GM21576 (cell line): ENCODE data around the gene INO80.
A peak's percentile ranks its signal among the peaks of the same experiment; 100 is the strongest.
"Not testable (repeated sequence)": the region's sequence is repeated elsewhere in the genome, so short reads cannot be mapped to it uniquely, and the experiment has no call there.

ENCODE experiments used
- ATAC-seq: cut with Tn5 transposase; IDR thresholded peaks from one replicate; pipeline ENCODE4 v1.9.1; 2021; ENCODE audit warnings: mild to moderate bottlenecking, moderate library complexity; ENCODE audit not compliant: unreplicated experiment

INO80 gene

GRCh38 chr15:41115652-41116115 is 396 bp downstream of the INO80 start:
- peak; percentile 46 for ATAC-seq

- no peak for ATAC-seq
Observed at GRCh38 chr15:41115161-41115651, 874 bp downstream of the INO80 start.

DNA sequence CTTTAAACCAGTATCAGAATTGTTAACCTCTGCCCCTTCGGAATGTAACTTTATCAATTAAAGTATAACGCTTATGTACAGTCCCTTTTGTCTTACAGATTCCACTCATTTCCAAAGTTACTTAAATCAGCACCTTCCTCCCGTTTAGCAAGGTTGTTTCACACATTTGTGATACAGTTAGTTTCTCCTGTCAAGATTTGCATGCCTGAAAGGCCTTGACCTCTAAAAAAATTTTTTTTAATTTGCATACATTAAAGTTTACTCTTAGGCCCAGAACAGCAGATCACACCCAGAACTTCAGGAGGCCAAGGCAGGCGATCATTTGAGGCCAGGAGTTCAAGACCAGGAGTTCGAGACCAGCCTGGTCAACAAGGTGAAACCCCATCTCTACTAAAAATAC is 9.1 kb downstream of the INO80 start:
- ATAC-seq: no peak

DNA sequence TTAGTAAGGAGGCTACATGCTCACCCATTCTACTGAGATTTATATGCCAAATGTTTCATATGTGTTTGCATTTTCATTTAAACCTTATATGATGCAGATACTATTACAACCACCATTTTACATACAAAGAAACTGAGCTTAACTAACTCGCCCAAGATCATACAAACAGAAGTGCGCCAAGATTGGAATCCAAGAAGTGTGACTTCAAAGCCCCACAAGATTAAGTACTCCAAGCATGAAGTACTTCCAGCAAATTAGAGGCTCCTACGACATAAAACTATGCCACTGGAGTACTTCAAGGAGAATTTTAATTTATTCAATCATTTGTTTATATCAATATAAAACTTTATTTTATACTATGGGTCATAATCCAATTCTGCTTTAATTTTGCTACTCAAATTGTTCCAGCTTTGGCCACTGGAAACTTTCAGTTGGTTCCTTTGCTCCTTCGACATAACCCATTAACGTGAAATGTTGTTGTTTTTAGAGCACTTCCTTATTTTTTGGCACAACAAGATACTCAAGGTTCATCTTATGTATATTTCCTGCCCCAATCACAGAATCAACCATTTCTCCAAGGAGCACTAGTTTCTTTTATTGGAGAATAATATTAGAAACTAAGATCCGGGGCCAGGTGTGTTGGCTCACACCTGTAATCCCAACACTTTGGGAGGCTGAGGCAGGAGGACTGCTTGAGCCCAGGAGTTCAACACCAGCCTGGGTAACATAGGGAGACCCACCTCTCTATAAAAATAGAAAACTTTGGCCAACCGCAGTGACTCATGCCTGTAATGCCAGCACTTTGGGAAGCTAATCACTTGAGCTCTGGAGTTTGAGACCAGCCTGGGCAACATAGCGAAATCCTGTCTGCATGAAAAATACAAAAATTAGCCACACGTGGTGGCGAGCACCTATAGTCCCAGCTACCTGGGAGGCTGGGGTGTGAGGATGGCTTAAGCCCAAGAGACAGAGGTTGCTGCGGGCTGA is 10.4 kb downstream of the INO80 start:
- no peak for ATAC-seq

DNA sequence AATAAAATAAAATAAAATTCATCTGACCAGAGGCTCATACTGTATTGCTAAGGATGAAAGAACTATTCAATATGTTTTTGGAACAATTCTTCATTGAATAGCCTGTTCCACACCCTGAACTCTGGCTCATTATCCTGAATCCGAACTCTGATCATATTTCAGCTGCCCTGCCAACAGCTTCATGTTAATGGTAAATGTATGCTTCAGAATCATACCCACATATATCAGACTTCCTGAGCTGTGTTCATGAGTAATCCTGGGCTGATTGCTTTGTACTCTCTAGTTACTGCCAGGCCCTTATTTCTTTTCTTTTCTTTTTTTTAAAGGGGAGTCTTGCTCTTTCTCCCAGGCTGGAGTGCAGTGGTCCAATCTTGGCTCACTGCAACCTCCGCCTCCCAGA is 11.8 kb downstream of the INO80 start:
- ATAC-seq: no peak

- ATAC-seq: no peak
Observed at GRCh38 chr15:41102854-41103253, 13.2 kb downstream of the INO80 start.

- no peak for ATAC-seq
Observed at GRCh38 chr15:41096178-41096577, 19.9 kb downstream of the INO80 start.

DNA sequence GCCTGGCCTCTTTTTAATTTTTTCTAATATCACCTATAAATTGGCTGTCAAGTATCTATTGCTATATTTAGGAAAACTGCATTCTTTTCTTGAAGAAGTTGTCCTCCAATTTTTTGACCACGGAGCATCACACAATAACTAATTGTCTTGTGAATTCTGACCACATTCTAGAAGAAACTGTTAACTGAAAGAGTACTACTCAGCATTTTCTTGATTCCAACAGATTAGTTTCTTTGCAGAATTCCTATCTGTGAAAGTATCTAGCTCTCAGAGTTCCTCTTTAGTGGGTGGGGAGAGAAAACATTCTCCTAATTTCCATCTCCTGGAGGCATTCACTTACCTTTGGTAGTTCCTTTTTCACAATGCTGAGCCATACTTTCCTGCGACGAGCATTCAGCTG is 31.1 kb downstream of the INO80 start:
- ATAC-seq: no peak

- ATAC-seq: no peak
Observed at GRCh38 chr15:41080144-41080543, 35.9 kb downstream of the INO80 start.

- ATAC-seq: no peak
Observed at GRCh38 chr15:41079717-41080116, 36.4 kb downstream of the INO80 start.

DNA sequence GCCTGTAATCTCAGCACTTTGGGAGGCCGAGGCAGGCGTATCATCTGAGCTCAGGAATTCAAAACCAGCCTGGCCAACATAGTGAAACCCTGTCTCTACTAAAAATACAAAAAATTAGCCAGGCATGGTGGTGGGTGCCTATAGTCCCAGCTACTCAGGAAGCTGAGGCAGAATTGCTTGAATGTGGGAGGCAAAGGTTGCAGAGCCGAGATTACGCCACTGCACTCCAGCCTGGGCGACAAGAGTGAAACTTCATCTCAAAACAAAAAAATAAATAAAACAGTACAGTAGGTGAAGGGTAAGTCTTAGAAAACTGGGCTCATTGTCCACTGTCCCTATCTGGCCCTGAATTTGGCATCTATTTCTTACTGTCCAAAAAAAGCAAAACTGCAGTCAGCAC is 37.2 kb downstream of the INO80 start:
- not testable (repeated sequence) for ATAC-seq

DNA sequence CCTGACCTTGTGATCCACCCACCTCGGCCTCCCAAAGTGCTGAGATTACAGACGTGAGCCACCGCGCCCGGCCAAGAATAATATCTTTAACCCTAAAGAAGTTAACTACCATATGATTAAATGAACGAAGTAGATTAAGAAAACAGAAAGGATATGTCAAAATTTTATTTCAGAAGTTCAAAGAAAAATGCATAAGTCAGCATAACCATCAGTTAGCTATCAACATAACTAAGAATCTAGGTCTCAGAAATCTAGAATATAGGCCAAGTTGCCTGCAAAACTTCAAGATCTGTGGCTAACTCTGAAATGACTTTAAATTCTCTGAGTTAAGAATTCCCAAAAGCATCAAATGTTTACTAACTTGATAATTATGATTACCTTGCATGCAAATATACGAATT is 38.0 kb downstream of the INO80 start:
- no peak for ATAC-seq

DNA sequence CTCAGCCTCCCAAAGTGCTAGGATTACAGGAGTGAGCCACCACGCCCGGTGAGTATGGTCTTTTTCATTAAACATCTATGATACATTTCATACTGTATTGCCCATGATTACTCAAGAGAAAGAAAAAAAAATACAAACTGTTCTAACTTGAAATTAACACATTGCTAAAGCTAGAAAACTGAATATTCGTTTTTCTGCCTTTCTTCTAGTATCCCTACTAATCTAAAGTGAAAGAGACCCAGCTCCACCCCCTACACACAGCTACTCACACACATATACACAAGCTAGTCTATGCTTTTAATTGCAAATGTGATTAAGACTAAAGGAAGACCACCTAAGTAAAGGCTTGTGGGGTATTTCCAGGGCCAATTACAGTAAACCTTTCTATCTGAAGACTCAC is 43.1 kb downstream of the INO80 start:
- no peak for ATAC-seq

DNA sequence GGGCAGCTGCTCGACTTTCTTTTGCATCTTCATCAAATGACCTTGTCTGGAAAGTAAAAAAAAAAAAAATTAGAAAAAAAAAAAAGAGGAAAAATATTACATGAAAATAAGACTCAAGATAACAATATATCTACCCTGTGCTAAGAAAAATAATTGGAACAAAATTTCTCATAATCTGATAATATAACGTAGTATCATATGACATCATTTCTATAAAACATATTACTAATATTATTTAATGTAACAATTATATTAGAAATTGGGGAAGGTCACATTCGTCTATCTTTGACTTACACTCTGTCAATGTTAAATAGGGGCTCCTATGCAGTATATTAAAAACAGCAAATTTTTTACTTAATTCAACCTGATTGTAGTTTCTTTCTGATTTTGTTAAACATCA is 44.1 kb downstream of the INO80 start:
- no peak for ATAC-seq

GRCh38 chr15:41066516-41066915 is 49.6 kb downstream of the INO80 start:
- no peak for ATAC-seq

DNA sequence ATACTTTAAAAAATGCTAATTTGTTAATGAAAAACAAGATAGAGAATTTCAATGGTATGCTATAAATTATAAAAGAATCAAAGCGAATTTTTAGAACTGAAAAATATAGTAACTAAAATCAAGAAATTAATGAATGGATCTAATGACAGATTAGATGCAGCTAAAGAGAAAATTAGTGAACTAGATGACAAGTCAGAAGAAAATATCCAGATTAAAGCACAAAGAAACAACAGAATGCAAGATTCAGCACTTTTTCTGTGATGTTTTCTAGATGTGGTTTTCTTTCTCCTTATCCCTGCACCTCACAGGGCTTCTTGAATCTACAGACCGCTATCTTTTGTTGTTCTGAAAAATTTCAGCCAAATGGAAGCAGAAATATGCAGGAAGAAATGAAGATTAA is 54.4 kb downstream of the INO80 start:
- no peak for ATAC-seq

- no peak for ATAC-seq
Observed at GRCh38 chr15:41060505-41060904, 55.6 kb downstream of the INO80 start.

DNA sequence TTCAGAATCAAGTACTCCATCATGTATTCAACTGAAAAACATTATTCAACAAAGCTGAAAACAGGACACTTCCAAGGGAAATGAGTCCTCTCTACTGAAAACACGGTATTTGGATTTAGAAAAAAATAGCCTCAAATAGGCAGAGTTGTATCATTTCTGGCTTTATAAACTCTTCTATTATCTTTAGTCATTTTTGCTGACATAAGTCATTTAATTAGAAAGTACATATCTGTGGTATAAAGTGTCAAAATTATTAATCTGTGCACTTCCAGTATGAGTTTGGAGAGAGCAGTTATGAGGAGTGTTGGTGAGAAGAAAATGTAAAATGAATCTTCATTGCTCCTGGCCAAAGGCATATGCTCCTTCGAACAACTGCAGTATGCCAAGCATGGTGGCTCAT is 59.3 kb downstream of the INO80 start:
- no peak for ATAC-seq

GRCh38 chr15:41055706-41056105 is 60.4 kb downstream of the INO80 start:
- no peak for ATAC-seq

DNA sequence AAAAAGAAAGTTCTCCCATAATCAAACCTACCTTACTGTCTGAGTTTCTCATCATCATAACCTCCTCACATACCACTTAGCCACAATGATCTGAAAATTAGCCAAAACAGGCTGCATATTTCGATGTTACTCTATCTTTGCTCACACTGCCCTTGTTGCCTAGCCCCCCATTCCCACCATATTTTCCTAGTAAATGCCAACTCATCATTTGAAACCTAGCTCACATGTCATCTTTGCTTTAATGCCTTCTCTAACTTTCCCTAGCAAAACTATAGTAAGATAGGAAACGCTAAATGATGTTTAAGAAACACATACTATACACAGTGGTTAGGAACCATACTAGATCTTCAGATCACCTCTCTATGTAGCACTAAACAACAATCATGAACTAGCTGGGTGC is 64.9 kb downstream of the INO80 start:
- no peak for ATAC-seq

- ATAC-seq: no peak
Observed at GRCh38 chr15:41048852-41049251, 67.2 kb downstream of the INO80 start.

GRCh38 chr15:41048397-41048796 is 67.7 kb downstream of the INO80 start:
- no peak for ATAC-seq
